Measurements from ENCODE around the gene PCNX2. TPM values are rescaled to one million over a fixed set of nuclear protein-coding genes. Genes with fewer than 3 reads are reported as not detected.

Gene PCNX2
- total RNA-seq, 1 experiment from 2014 or later: 50.8 TPM

GRCh38 chr1:233268389-233269022 is 27.0 kb downstream of the PCNX2 start:
- CTCF ChIA-PET: no interaction called here
- Mint-ChIP-seq H3K4me3 (no peak overlapping the region), H3K36me3 (peaks cover 30% of the 10 kb centered on the region)

DNA sequence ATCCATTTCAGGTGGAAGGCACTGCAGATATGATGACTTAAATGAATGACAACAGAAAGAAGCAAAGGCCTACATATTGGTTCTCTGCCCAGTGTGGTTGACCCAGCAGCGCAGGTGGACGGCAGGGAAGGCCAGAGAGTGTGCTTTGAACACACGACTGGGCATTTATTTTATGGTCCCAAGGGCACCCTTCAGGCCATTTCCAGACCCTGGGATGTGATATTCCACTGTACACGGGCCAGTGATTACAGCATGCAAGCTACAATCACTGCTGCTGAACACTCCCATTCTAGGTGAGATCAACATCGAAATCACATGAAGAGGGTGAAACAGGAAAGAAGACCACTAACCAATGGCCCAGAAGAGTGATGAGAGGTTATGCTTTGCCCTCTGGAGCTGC is 33.8 kb downstream of the PCNX2 start:
- no peaks in the 10 kb centered on the region for H3K27me3 Mint-ChIP-seq (ENCODE audit: low read depth)
- no peak for ATAC-seq
- no peak for DNase-seq (ENCODE audit: low spot score)
- CTCF ChIA-PET: no interaction called here
- no peak overlapping the region for H3K4me3 Mint-ChIP-seq
- no peaks in the 10 kb centered on the region for H3K9me3 Mint-ChIP-seq
- H3K27ac Mint-ChIP-seq: peak overlapping the region; percentile 69
- TF ChIP-seq CREM (CRISPR knock-in tag; IDR thresholded peaks at IDR 0.05) (no peak), NR3C1 (CRISPR knock-in tag; conservative IDR thresholded peaks at IDR 0.05; ENCODE audit: low read depth) (no peak), TCF7 (CRISPR knock-in tag; IDR thresholded peaks at IDR 0.05; ENCODE audit: low read depth) (no peak), RELA (CRISPR knock-in tag; IDR thresholded peaks at IDR 0.05; ENCODE audit: borderline replicate concordance) (no peak), TEAD1 (CRISPR knock-in tag; IDR thresholded peaks at IDR 0.05) (no peak), E2F4 (CRISPR knock-in tag; IDR thresholded peaks at IDR 0.05; ENCODE audit: borderline replicate concordance, low read depth) (no peak), ZNF232 (CRISPR knock-in tag; IDR thresholded peaks at IDR 0.05) (no peak)
- H3K4me1 Mint-ChIP-seq: peaks cover 8% of the 10 kb centered on the region
- peaks cover 64% of the 10 kb centered on the region for H3K36me3 Mint-ChIP-seq
- POLR2A ChIA-PET: no interaction called here

More at GRCh38 chr1:233268389-233269022, 27.0 kb downstream of the PCNX2 start:
- no peak overlapping the region for H3K27ac Mint-ChIP-seq
- no peak for DNase-seq (ENCODE audit: low spot score)
- H3K4me1 Mint-ChIP-seq: peaks cover 32% of the 10 kb centered on the region
- TF ChIP-seq, protein P1, sequence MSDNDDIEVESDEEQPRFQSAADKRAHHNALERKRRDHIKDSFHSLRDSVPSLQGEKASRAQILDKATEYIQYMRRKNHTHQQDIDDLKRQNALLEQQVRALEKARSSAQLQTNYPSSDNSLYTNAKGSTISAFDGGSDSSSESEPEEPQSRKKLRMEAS (CRISPR knock-in tag; IDR thresholded peaks at IDR 0.05): no peak
- TF ChIP-seq ZNF416 (CRISPR knock-in tag; IDR thresholded peaks at IDR 0.05): no peak
- no peak for TF ChIP-seq FOXK1 (CRISPR knock-in tag; IDR thresholded peaks at IDR 0.05)
- no peak for TF ChIP-seq ZNF121 (CRISPR knock-in tag; IDR thresholded peaks at IDR 0.05)
- H3K9me3 Mint-ChIP-seq: no peaks in the 10 kb centered on the region
- no peaks in the 10 kb centered on the region for H3K27me3 Mint-ChIP-seq (ENCODE audit: low read depth)
- ATAC-seq: no peak
- POLR2A ChIA-PET: no interaction called here

- TF ChIP-seq, protein P1 (CRISPR knock-in tag; IDR thresholded peaks at IDR 0.05): no peak
- TF ChIP-seq, protein P2, sequence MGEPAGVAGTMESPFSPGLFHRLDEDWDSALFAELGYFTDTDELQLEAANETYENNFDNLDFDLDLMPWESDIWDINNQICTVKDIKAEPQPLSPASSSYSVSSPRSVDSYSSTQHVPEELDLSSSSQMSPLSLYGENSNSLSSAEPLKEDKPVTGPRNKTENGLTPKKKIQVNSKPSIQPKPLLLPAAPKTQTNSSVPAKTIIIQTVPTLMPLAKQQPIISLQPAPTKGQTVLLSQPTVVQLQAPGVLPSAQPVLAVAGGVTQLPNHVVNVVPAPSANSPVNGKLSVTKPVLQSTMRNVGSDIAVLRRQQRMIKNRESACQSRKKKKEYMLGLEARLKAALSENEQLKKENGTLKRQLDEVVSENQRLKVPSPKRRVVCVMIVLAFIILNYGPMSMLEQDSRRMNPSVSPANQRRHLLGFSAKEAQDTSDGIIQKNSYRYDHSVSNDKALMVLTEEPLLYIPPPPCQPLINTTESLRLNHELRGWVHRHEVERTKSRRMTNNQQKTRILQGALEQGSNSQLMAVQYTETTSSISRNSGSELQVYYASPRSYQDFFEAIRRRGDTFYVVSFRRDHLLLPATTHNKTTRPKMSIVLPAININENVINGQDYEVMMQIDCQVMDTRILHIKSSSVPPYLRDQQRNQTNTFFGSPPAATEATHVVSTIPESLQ (CRISPR knock-in tag; IDR thresholded peaks at IDR 0.05): no peak
- TF ChIP-seq ZNF671 (CRISPR knock-in tag; IDR thresholded peaks at IDR 0.05): no peak
- TF ChIP-seq E2F5 (CRISPR knock-in tag; IDR thresholded peaks at IDR 0.05): no peak
- TF ChIP-seq, protein P3, sequence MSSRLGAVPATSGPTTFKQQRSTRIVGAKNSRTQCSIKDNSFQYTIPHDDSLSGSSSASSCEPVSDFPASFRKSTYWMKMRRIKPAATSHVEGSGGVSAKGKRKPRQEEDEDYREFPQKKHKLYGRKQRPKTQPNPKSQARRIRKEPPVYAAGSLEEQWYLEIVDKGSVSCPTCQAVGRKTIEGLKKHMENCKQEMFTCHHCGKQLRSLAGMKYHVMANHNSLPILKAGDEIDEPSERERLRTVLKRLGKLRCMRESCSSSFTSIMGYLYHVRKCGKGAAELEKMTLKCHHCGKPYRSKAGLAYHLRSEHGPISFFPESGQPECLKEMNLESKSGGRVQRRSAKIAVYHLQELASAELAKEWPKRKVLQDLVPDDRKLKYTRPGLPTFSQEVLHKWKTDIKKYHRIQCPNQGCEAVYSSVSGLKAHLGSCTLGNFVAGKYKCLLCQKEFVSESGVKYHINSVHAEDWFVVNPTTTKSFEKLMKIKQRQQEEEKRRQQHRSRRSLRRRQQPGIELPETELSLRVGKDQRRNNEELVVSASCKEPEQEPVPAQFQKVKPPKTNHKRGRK (CRISPR knock-in tag; IDR thresholded peaks at IDR 0.05; ENCODE audit: borderline replicate concordance): no peak
- TF ChIP-seq, protein P4, sequence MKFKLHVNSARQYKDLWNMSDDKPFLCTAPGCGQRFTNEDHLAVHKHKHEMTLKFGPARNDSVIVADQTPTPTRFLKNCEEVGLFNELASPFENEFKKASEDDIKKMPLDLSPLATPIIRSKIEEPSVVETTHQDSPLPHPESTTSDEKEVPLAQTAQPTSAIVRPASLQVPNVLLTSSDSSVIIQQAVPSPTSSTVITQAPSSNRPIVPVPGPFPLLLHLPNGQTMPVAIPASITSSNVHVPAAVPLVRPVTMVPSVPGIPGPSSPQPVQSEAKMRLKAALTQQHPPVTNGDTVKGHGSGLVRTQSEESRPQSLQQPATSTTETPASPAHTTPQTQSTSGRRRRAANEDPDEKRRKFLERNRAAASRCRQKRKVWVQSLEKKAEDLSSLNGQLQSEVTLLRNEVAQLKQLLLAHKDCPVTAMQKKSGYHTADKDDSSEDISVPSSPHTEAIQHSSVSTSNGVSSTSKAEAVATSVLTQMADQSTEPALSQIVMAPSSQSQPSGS (CRISPR knock-in tag; IDR thresholded peaks at IDR 0.05; ENCODE audit: borderline replicate concordance, low read depth): no peak
- TF ChIP-seq TP53 (CRISPR knock-in tag; IDR thresholded peaks at IDR 0.05): no peak
- Mint-ChIP-seq H3K4me3 (no peak overlapping the region), H3K4me1 (peaks cover 6% of the 10 kb centered on the region), H3K27me3 (ENCODE audit: low read depth) (no peaks in the 10 kb centered on the region), H3K36me3 (peaks cover 62% of the 10 kb centered on the region), H3K27ac (no peak overlapping the region), H3K9me3 (no peaks in the 10 kb centered on the region)
- CTCF ChIA-PET: no interaction called here
- no peak for ATAC-seq
- POLR2A ChIA-PET: no interaction called here
- no peak for DNase-seq (ENCODE audit: low spot score)
Measured at GRCh38 chr1:233261206-233261605, 34.3 kb downstream of the PCNX2 start.

All from WTC11 (cell line).